Neural progenitor cell (in vitro differentiated cells): ENCODE data around the gene MTNR1A. TPM values are rescaled to one million over a fixed set of nuclear protein-coding genes. Genes with fewer than 3 reads are reported as not detected.

Experiments
- DNase-seq: peaks from one replicate; pipeline ENCODE4 v3.0.0-alpha.2; 2016; ENCODE audit warnings: low spot score
- H2AFZ ChIP-seq: fragments of 200-600 bp; sonication (generic); replicated peaks from 2 replicates; pipeline ENCODE4 v1.6.1; 2016; ENCODE audit warnings: antibody characterized with exemption
- H3F3A ChIP-seq: fragments of 200-600 bp; sonication (generic); 2 replicates; pipeline ENCODE4 v1.6.1; 2016; ENCODE audit warnings: antibody characterized with exemption, low read depth
- H3K27ac ChIP-seq: fragments of 200-600 bp; sonication (generic); 2 replicates; pipeline ENCODE4 v1.5.1; 2016; ENCODE audit warnings: mild to moderate bottlenecking
- H3K27me3 ChIP-seq: fragments of 200-600 bp; sonication (generic); 2 replicates; pipeline ENCODE4 v1.6.1; 2016; ENCODE audit warnings: mild to moderate bottlenecking, moderate library complexity
- H3K36me3 ChIP-seq: fragments of 200-600 bp; sonication (generic); 2 replicates; pipeline ENCODE4 v1.5.1; 2016
- H3K4me1 ChIP-seq: fragments of 200-600 bp; sonication (generic); 2 replicates; pipeline ENCODE4 v1.6.1; 2016; ENCODE audit warnings: mixed run types
- H3K4me2 ChIP-seq: fragments of 200-600 bp; sonication (generic); 2 replicates; pipeline ENCODE4 v1.6.1; 2016
- H3K4me3 ChIP-seq: fragments of 200-600 bp; sonication (generic); 2 replicates; pipeline ENCODE4 v1.5.1; 2016
- H3K79me2 ChIP-seq: fragments of 200-600 bp; sonication (generic); 2 replicates; pipeline ENCODE4 v1.6.1; 2016; ENCODE audit warnings: low read depth
- H3K9ac ChIP-seq: fragments of 200-600 bp; sonication (generic); 2 replicates; pipeline ENCODE4 v1.6.1; 2016
- H3K9me3 ChIP-seq: fragments of 200-600 bp; sonication (generic); 2 replicates; pipeline ENCODE4 v1.5.1; 2016; ENCODE audit warnings: low read depth
- H4K20me1 ChIP-seq: fragments of 200-600 bp; sonication (generic); 2 replicates; pipeline ENCODE4 v1.6.1; 2016; ENCODE audit warnings: low read depth
- H3K27ac Mint-ChIP-seq: 3 replicates; pipeline ENCODE4 v1.8.0; 2021; ENCODE audit warnings: mixed read lengths
- H3K27me3 Mint-ChIP-seq: 2 replicates; pipeline ENCODE4 v1.8.0; 2022; ENCODE audit warnings: low read depth, mild to moderate bottlenecking, inconsistent platforms, moderate library complexity, mixed read lengths; ENCODE audit not compliant: insufficient read depth
- H3K36me3 Mint-ChIP-seq: 3 replicates; pipeline ENCODE4 v1.8.0; 2021; ENCODE audit warnings: mixed read lengths
- H3K4me1 Mint-ChIP-seq: 3 replicates; pipeline ENCODE4 v1.8.0; 2021; ENCODE audit warnings: mixed read lengths
- H3K4me3 Mint-ChIP-seq: 3 replicates; pipeline ENCODE4 v1.8.0; 2021; ENCODE audit warnings: mild to moderate bottlenecking, moderate library complexity, mixed read lengths
- H3K9me3 Mint-ChIP-seq: 3 replicates; pipeline ENCODE4 v1.8.0; 2020; ENCODE audit warnings: mixed read lengths
- CTCF ChIP-seq: fragments of 200-600 bp; sonication (generic); IDR thresholded peaks from 2 replicates; pipeline ENCODE4 v1.5.1; 2017; ENCODE audit warnings: antibody characterized with exemption, mild to moderate bottlenecking
- EZH2 ChIP-seq: fragments of 200-600 bp; sonication (generic); IDR thresholded peaks from 2 replicates; pipeline ENCODE4 v1.6.1; 2017; ENCODE audit warnings: antibody characterized with exemption, mild to moderate bottlenecking, moderate library complexity
- EZH2phosphoT487 ChIP-seq: fragments of 200-600 bp; sonication (generic); IDR thresholded peaks from 2 replicates; pipeline ENCODE4 v1.6.1; 2017; ENCODE audit warnings: antibody characterized with exemption
- small RNA-seq: library from RNA; depleted of rRNA; stranded (forward); fragments of <200 nt; gene quantifications from one replicate; pipeline ENCODE3, GENCODE V24; 2015
- total RNA-seq: library from RNA; depleted of rRNA; stranded (reverse); fragments of >200 nt; gene quantifications from 2 replicates; pipeline ENCODE4 v1.2.3, GENCODE V29; 2015; ENCODE audit warnings: low replicate concordance

MTNR1A gene
- total RNA-seq, 1 donor from 2014 or later = 0.43 TPM

GRCh38 chr4:186485150-186485549 is 70.2 kb downstream of the MTNR1A start:
- H3K27me3 ChIP-seq = no peaks in the 10 kb centered on the region
- H3K9ac ChIP-seq = no peak overlapping the region
- Mint-ChIP-seq H3K4me1 (peaks cover 39% of the 10 kb centered on the region), H3K27ac (peak overlapping the region; percentile 97), H3K9me3 (peaks cover 11% of the 10 kb centered on the region), H3K36me3 (no peaks in the 10 kb centered on the region), H3K27me3 (peaks cover 8% of the 10 kb centered on the region), H3K4me3 (no peak overlapping the region)
- H3F3A ChIP-seq = no peaks in the 10 kb centered on the region
- peak overlapping the region; percentile 35 for H3K4me2 ChIP-seq
- peak overlapping the region; percentile 78 for H3K27ac ChIP-seq
- no peak overlapping the region for H3K4me3 ChIP-seq
- no peaks in the 10 kb centered on the region for H3K9me3 ChIP-seq
- peak; percentile 40 for DNase-seq
- peaks cover 19% of the 10 kb centered on the region for H3K4me1 ChIP-seq
- TF ChIP-seq EZH2phosphoT487 = no peak
- TF ChIP-seq EZH2 = no peak
- no peak for TF ChIP-seq CTCF
- peak overlapping the region; percentile 79 for H2AFZ ChIP-seq
- H3K79me2 ChIP-seq = no peaks in the 10 kb centered on the region
- H4K20me1 ChIP-seq = no peaks in the 10 kb centered on the region
- H3K36me3 ChIP-seq = no peaks in the 10 kb centered on the region

GRCh38 chr4:186483656-186484055 is 71.7 kb downstream of the MTNR1A start:
- H3K27ac Mint-ChIP-seq = no peak overlapping the region
- Histone ChIP-seq H4K20me1 (no peaks in the 10 kb centered on the region), H3F3A (no peaks in the 10 kb centered on the region), H3K4me3 (no peak overlapping the region), H3K9ac (no peak overlapping the region), H3K27me3 (no peaks in the 10 kb centered on the region), H3K36me3 (no peaks in the 10 kb centered on the region), H2AFZ (no peak overlapping the region), H3K9me3 (no peaks in the 10 kb centered on the region), H3K4me2 (no peak overlapping the region), H3K4me1 (peaks cover 19% of the 10 kb centered on the region), H3K79me2 (no peaks in the 10 kb centered on the region), H3K27ac (no peak overlapping the region)
- DNase-seq = no peak
- no peak overlapping the region for H3K4me3 Mint-ChIP-seq
- H3K9me3 Mint-ChIP-seq = peaks cover 4% of the 10 kb centered on the region
- H3K4me1 Mint-ChIP-seq = peaks cover 39% of the 10 kb centered on the region
- TF ChIP-seq EZH2phosphoT487 (no peak), CTCF (no peak), EZH2 (no peak)
- H3K36me3 Mint-ChIP-seq = no peaks in the 10 kb centered on the region
- H3K27me3 Mint-ChIP-seq = peaks cover 4% of the 10 kb centered on the region

Small RNAs within 50 kb of the gene (small RNA-seq; reads per million reads assigned to genes)
- not detected for gene RNU6-1055P

Other genes with a start within 250 kb of the MTNR1A start
- gene FAT1, start 168.3 kb upstream of the MTNR1A start, total RNA-seq = 400 and 517 TPM in 2 replicates